Measurements from ENCODE around the gene IGF2BP2.
"Not testable (repeated sequence)": the region's sequence is repeated elsewhere in the genome, so short reads cannot be mapped to it uniquely, and the experiment has no call there.

IGF2BP2 gene

DNA sequence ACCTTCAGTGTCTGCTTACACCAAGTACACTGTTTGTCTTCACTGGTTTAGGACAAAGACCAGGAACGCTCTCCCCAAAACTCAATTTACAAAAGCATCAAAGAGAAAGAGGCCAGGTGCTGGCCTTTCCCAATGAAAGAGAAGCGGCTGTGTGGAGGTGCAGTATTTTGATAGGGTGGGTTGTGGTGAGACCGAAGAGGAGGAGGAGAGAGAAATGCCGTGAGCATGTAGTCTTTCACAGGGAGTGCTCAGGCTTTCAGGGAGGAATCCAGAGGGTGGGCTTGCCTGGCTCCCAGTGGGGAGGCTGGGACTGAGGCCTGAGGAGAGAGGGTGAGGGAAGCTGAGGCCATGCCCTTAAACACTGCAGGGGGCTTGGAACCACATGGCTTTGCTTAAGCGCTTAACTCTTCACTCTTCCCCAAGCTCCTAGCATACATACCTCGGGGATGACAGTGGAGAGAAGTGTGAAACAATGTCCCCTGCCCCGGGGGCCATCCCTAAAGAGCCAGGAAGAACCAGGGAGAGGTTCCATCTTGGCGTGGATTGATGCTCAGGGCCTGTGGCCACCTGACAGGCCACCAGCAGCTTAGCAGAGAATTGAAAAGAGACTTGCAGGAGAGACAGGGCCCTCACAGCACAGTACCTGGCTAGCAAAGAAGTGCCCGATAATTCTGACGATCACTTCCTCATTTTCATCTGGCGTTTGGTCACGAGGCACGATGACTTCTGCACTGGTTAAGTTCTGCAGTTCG, 178.3 kb downstream of the IGF2BP2 start:
- no peak for DNase-seq (ENCODE audit: low read depth in 2 of 2)

DNA sequence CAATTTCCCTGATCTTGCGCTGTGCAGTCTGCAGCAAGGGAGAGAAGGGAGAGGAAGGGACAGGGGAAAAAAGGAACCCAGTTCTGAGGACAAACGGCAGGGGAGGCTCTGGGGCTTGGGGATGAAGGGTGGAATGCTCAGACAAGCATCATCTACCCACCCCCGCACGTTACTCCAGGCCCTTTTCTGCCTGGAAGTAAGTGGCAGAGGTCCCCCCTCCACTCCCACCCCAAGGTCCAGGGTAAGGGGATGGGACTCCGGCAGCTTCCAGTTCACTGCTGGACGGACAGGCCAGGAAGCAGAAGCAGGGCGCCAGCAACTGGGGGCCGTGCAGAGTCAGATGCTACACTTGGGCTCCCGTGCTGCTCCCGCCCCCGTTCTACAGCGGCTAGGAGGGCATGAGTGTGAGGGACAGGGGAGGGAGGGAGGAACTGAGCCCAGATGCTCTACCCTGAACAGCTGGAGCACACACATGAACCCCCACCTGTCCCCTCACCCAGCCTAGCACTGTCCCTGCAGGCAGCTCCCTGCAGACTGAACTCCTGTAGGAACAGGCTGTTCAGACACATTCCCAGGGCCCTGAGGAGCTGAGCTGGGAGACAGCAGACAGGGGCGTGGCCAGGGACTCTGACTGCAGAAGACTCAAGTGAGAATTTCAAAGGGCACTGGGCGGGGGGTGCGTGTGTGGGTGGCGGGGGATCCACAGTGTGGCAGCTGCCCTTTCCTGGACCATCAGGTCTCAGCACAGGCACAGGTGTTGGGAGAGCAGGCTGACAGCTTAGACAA, 179.1 kb downstream of the IGF2BP2 start:
- DNase-seq (ENCODE audit: low read depth in 2 of 2) = no peak

DNA sequence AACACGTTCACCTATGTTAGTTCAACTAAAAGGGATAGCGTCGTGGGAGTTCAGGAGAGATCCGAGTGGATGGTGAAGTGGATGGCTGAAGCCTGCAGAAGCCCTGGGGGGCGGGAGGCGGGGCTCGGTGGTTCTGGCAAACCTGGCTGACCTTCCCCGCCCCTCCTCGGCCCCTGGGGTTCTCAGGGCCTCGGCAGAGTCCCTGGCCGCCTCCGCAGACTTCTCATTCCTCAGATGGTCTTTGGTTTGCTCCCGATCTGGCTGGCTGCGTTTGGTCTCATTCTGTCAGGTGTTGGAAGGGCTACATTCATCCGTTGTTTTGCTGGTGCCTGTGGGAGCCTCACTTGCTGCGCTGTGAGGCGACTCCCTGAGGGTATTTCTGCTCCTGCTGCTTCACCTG, 179.7 kb downstream of the IGF2BP2 start:
- DNase-seq (ENCODE audit: low read depth in 2 of 2) = not testable (repeated sequence)

DNA sequence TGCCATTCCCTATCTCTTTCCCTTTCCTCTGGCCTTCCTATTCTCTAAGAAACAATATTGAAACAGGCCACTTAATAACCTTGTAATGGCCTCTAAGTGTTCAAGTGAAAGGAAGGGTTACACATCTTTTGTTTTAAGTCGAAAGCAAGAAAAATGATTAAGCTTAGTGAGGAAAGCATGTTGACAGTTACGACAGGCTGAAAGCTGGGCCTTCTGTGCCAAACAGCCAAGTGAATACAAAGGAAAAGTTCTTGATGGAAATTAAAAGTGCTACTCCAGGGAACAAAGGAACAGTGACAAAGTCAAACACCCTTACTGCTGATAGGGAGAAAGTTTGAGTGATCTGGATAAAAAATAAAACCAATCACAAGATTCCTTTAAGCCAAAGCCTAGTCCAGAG, 184.5 kb downstream of the IGF2BP2 start:
- DNase-seq (ENCODE audit: low read depth in 2 of 2) = no peak

DNA sequence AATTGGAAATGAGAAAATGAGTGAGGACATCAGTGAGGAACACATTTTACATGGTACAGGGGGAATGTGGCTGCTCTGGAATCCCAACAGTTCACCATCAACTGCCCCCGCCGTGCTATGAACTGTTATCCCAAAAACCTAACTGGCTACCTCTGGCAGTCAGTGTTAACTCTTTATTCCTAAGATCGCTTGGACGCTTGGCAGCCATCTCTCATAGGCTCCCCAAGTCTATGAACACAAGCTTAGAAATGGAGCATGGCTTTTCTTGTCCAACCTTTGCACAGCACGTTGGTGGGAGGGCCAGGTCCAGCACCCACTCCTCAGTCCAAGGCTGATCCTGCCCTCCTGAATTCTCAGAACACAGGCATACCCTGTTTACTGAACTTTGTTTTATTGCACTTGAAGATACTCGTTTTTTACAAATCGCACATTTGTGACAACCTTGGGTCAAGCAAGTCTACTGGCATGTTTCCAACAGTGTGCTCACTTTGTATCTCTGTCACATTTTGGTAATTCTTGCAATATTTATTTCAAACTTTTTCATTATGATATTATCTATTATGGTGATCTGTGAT, 185.1 kb downstream of the IGF2BP2 start:
- DNase-seq (ENCODE audit: low read depth in 2 of 2) = no peak

DNA sequence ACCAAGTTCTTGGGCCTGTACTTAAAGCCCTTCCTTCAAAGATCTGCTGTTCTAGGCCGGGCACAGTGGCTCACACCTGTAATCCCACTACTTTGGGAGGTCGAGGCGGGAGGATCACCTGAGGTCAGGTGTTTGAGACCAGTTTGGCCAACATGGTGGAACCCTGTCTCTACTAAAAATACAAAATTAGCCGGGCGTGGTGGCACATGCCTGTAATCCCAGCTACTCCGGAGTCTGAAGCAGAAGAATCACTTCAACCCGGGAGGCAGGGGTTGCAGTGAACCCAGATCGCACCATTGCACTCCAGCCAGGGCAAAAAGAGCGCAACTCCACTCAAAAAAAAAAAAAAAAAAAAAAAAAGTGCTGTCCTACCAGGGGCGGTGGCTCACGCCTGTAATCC, 186.2 kb downstream of the IGF2BP2 start:
- not testable (repeated sequence) for DNase-seq (ENCODE audit: low read depth in 2 of 2)

DNA sequence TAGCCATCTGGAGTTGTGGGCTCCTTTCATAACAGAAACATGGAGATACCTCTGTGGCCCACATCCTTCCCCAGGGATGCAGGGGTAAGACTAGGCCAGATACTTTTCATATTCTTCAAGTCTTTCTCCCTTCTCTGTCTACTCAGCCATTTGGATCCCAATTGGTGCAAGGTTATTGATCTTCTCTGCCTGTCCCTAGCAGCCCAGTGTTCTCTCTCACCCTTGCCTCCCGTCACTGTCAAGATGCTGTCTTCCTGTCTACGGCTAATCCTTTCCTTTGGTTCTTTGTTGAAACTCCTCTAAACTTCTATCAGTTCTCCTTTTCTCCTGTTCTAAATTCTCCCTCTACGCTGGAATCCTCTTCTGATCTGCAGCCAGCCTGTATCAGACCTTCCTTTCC, 187.5 kb downstream of the IGF2BP2 start:
- DNase-seq (ENCODE audit: low read depth in 2 of 2) = no peak

DNA sequence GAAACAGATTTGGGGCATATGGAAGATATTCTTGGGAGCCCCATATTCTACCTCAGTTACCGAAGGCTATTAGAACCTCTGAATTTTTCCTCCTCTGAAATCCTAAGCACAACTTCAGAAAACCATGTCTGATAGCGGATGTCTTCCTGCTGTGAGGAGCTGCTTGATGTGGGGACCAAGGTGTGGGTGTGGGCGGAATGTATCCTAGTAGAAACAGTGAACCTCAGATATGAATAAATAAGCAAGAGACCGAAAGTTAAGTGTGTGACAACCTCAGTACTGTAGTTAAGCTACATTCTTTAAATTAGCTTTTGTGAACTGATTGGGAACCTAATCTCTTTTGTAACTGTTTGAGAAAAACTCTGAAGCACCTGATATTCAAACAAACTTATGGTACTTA, 191.8 kb downstream of the IGF2BP2 start:
- no peak for DNase-seq (ENCODE audit: low read depth in 2 of 2)

DNA sequence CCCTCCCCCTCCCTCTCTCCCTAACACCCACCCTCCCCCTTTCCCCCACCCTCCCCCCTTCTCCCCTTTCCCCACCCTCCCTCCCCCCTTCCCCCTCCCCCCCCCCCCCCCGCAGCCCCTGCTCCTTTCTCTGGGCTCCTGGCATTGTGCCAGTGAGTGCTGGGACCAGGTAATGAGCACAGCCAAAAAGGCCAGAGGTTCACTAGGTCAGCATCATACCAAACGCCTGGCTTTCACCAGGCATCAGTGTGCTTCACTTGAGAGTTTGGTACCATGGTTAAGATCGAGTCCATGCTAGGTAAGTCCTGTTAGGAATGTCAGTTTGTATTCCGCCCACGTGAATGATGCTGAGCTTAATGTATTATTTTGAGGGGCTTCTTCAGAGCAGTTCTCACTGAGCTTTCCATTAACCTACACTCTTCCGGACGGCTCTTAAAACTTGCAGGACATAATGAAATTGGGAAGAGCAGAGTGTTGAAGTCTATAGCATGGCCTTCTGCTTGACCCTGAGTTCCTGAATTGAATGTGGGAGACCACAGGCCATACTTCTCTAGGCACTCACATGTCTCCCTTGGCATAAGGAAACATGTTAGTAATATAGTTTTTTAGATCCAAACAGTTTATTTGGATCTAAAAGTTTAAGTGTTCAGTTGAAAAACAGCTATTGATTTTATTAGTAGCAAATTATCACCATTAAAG, 193.2 kb downstream of the IGF2BP2 start:
- no peak for DNase-seq (ENCODE audit: low read depth in 2 of 2)

DNA sequence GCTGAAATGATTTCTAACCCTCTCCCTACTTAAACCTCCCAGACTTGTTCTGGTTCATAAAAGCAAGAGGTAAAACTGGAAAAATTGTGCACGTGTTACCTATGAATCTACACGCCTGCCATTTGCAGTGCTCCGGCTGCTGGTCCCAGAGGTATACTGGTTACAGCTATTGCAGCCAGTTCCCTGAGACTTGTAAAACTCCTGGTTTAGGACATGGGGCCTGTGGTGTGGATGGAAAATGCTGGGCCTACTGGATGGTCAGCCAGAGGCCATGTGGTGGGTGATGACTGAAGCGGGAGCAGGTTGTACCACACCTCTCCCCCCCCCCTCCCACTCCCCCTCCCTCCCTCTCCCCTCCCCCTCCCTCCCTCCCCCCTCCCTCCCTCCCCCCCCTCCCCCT, 193.7 kb downstream of the IGF2BP2 start:
- no peak for DNase-seq (ENCODE audit: low read depth in 2 of 2)

DNA sequence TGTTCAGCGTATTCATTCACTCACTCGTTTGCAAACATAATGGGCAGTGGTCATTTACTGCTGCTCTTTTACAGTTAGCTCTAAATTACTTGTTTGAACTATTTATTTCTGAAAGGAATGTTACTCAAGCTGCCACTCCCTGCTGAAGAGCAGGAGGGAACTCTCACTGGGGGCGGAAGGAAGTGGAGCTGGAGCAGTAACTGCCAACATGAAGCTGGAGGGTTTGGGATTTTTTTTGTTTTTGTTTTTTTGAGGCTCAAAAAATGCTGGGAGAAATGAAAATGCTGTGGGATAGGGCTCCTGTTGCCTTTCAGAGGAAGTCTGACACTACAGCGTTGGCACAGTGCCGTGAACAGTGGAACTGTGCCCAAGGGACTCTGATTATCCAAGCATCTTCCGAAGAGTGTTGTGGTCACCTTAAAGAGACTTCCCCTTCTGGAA, 194.6 kb downstream of the IGF2BP2 start:
- no peak for DNase-seq (ENCODE audit: low read depth in 2 of 2)

DNA sequence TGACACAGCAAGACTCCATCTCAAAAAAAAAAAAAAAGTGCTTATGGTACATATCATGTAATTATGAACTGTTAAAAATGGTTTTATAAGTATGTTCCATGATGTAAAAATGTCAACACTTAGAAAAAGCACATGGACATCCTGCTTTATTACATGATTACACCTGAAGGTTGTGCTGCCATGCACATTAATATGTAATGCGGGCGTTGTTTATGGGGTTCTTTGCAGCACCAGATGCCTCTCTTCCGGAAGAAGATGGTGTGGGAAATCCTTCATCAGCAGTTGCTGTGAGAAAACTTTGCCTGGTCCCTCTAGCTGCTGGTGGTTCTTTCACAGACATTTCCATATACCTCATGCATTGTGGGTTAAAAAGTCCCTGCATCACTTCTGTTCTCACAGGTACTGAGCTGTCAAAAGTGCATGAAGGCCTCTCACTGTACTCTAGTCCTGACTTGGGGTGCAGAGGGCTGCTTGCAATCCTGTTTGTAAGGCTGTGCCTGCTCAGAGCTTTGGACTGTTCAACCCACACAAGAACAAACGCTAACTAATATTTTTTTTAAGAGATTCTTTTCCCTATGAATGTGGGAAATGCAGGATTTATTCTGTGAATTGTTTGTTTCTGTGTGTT, 195.2 kb downstream of the IGF2BP2 start:
- DNase-seq (ENCODE audit: low read depth in 2 of 2) = no peak

DNA sequence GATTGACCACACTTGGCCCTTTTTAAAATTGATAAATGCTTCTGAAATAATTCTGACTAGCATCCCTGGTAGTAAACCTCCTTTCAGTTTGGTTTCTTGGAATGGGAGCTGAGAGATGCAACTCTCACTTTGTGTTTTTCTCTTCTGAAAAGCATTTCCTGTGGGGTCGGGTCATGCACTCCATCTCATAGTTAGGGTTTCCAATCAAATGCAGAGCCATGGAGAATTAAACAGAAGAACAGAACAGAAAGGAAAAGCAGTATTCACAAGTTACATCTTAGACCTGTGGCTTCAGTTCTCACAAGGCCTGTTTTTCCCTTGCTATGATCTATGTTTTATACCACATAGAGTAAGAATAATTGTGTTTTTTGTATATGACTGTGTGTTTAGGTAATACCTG, 199.1 kb downstream of the IGF2BP2 start:
- DNase-seq (ENCODE audit: low read depth in 2 of 2) = no peak

DNA sequence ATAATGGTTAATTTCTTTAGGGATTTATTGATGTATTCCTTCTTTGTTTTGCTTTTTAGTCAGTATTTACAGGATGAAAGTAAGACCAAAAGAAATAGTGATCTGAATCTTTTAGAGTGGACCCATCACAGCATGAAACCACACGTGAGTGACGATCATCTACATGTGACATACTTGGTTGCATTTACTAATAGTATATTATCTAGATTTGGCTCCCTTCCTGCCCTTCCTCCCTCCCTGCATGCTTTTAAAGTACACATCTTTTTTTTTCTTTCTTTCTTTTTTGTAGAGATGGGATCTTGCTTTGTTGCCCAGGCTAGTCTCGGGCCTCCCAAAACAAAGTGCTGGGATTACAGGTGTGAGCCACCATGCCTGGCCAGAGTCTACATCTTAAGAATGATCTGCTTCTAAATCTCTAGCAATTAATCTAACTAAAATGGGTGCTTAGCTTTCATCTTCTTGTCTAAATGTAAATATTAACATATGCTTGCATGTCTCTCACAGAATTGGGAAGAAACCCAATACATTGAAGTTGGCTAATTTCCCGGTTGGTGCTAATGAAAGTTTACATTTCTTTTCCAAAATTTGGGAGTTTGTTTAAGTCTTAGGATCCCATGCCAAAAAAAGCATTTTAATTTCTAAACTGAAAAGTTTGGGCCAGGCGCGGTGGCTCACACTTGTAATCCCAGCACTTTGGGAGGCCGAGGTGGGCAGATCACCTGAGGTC, 200.7 kb downstream of the IGF2BP2 start:
- DNase-seq (ENCODE audit: low read depth in 2 of 2) = no peak

DNA sequence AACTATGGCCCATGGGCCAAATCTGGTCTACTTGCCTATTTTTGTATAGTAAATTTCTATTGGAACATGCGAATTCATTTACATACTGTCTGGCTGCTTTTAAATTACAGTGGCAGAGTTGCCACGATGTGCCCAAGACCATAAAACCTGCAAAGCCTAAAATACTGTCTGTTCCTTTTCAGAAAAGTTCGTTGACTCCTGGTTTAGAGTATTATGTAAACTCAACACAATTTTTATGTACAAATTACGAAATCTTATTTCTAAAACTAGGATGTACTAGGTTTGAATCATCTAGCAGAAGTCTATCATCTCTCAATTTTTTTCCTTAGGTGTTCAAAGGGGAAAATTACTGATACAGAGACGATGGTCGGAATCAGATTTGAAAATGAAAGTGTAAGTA, 211.8 kb downstream of the IGF2BP2 start:
- DNase-seq (ENCODE audit: low read depth in 2 of 2) = no peak

DNA sequence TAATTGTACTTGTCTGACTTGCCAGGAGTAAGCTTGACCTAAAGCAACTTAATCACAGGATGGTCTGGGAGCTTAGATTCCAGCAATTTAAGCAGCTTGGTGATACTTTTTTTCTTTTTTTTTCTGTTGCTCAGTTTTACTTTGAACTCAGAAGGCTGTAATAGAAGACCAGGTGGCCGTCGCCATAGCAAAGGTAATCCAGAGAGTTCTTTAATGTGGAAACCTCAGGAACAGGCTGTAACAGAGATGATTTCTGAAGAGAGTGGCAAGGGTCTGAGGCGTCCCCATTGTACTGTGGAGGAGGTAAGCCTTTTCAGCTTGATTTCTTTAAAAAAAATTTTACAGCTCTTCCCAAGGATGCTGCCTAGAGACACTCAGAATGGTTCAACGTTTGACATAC, 218.6 kb downstream of the IGF2BP2 start:
- DNase-seq (ENCODE audit: low read depth in 2 of 2) = no peak

DNA sequence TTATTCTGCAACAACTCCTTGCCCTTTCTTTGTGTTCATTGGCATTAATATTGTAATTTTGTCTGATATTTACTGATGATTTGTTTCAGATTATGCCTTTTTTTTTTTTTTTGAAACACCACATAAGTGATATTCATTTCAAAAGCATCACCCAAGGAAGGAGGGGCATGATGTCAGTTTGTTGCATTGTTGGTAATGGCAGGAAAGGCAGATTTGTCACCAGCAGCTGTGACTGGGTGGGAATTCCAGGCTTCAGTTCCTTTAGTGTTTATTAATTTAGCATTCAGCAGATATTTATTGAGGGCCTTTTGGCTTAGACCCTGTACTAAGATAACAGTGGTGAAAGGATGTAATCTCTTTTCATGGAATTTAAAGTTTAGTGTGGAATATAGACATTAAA, 219.3 kb downstream of the IGF2BP2 start:
- no peak for DNase-seq (ENCODE audit: low read depth in 2 of 2)

DNA sequence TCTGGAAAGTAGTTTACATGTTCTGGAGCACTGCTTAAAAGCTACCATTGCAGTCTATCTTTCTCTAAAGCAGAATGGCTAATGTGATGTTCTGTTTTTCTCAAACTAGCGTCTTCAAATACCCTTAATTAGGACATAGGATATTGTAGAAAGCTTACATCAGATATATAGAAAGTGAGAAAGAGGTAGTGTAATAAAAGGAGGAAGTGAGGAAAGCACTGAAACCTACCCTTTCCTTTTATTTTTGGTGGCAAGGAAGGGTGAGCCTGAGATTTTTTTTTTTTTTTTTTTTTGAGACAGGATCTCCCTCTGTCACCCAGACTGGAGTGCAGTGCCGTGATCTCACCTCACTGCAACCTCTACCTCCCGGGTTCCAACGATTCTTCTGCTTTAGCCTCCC, 229.3 kb downstream of the IGF2BP2 start:
- no peak for DNase-seq (ENCODE audit: low read depth in 2 of 2)

DNA sequence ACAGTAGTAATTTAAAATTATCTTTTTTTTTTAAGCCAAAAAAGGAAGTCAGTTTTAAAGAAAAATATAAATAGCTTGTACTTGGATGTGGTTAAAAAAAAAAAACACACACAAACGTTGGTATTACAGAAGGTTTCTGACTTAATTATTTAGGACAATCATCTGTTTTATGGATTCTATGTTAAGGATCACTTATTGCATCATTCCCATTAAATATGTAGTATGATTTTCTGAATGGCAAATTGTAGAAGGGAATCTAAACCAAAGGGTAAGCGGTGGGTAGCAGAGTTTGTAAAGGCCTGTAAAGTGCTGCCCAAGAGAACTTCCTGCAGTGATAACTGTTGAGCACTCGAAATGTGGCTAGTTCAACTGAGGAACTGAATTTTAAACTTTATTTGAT, 230.8 kb downstream of the IGF2BP2 start:
- DNase-seq (ENCODE audit: low read depth in 2 of 2) = no peak
